ENCODE data around the gene CDK6. TPM values are rescaled to one million over a fixed set of nuclear protein-coding genes. Genes with fewer than 3 reads are reported as not detected.

Gene CDK6
- total and polyA plus RNA-seq, 4 donors = 3.3 to 35.0 (median 12.0) TPM

GRCh38 chr7:92702535-92702934 is 133.8 kb downstream of the CDK6 start:
- peak; percentile 27 to 44 for TF ChIP-seq HNF4A (conservative IDR thresholded peaks at IDR 0.05)
- TF ChIP-seq SP1 (IDR thresholded peaks at IDR 0.05) = no peak
- Histone ChIP-seq H3K4me3 (ENCODE audit: low read depth in 1 of 3, low read length in 3 of 3) (no peak overlapping the region), H3K9ac (ENCODE audit: low read depth in 1 of 2, low read length in 2 of 2) (no peak overlapping the region), H3K27ac (ENCODE audit: low read depth in 1 of 2, low read length in 2 of 2) (no peak overlapping the region), H3K4me1 (ENCODE audit: control insufficient read depth in 4 of 4, insufficient read depth in 4 of 4, low read length in 3 of 4) (peaks cover 0 to 18% (median 12%) of the 10 kb centered on the region in 4 donors), H3K27me3 (ENCODE audit: control insufficient read depth in 4 of 4, insufficient read depth in 4 of 4, low read length in 3 of 4) (no peaks in the 10 kb centered on the region), H3K36me3 (ENCODE audit: control insufficient read depth in 4 of 4, insufficient read depth in 3 of 4, low read depth in 1 of 4, low read length in 3 of 4) (no peaks in the 10 kb centered on the region), H3K9me3 (ENCODE audit: control insufficient read depth in 4 of 4, low read length in 3 of 4) (no peaks in the 10 kb centered on the region)
- no peak for DNase-seq (ENCODE audit: low spot score)
- whole genome bisulfite sequencing = 43% methylated on average over 1 of the region's 1 CpG

- Histone ChIP-seq H3K4me1 (ENCODE audit: control insufficient read depth in 4 of 4, insufficient read depth in 4 of 4, low read length in 3 of 4) (peaks cover 0 to 25% (median 19%) of the 10 kb centered on the region in 4 donors), H3K4me3 (ENCODE audit: low read depth in 1 of 3, low read length in 3 of 3) (no peak overlapping the region), H3K9me3 (ENCODE audit: control insufficient read depth in 4 of 4, low read length in 3 of 4) (no peaks in the 10 kb centered on the region), H3K27me3 (ENCODE audit: control insufficient read depth in 4 of 4, insufficient read depth in 4 of 4, low read length in 3 of 4) (no peaks in the 10 kb centered on the region), H3K27ac (ENCODE audit: low read depth in 1 of 2, low read length in 2 of 2) (no peak overlapping the region), H3K9ac (ENCODE audit: low read depth in 1 of 2, low read length in 2 of 2) (no peak overlapping the region), H3K36me3 (ENCODE audit: control insufficient read depth in 4 of 4, insufficient read depth in 3 of 4, low read depth in 1 of 4, low read length in 3 of 4) (no peaks in the 10 kb centered on the region)
- DNase-seq (ENCODE audit: low spot score) = no peak
- 91% methylated on average over 4 of the region's 4 CpGs for WGBS
- TF ChIP-seq SP1 (IDR thresholded peaks at IDR 0.05) (no peak), ZBTB33 (IDR thresholded peaks at IDR 0.05) (no peak), JUND (IDR thresholded peaks at IDR 0.05) (no peak), YY1 (IDR thresholded peaks at IDR 0.05) (no peak)
These were observed 136.3 kb downstream of the CDK6 start for GRCh38 chr7:92699966-92700514.

- no peaks in the 10 kb centered on the region for H3K36me3 ChIP-seq (ENCODE audit: control insufficient read depth in 4 of 4, insufficient read depth in 3 of 4, low read depth in 1 of 4, low read length in 3 of 4)
- 84% methylated on average over 2 of the region's 2 CpGs for WGBS
- no peaks in the 10 kb centered on the region for H3K27me3 ChIP-seq (ENCODE audit: control insufficient read depth in 4 of 4, insufficient read depth in 4 of 4, low read length in 3 of 4)
- H3K9me3 ChIP-seq (ENCODE audit: control insufficient read depth in 4 of 4, low read length in 3 of 4) = no peaks in the 10 kb centered on the region
- no peak for DNase-seq (ENCODE audit: low spot score)
- peaks cover 0 to 28% (median 22%) of the 10 kb centered on the region in 4 donors for H3K4me1 ChIP-seq (ENCODE audit: control insufficient read depth in 4 of 4, insufficient read depth in 4 of 4, low read length in 3 of 4)
- TF ChIP-seq EGR1 (IDR thresholded peaks at IDR 0.05; ENCODE audit: low read depth in 2 of 2) = no peak
- TF ChIP-seq TAF1 (conservative IDR thresholded peaks at IDR 0.05) = no peak
- TF ChIP-seq RAD21 (IDR thresholded peaks at IDR 0.05) = no peak
- TF ChIP-seq JUND (IDR thresholded peaks at IDR 0.05) = no peak
- no peak for TF ChIP-seq YY1 (IDR thresholded peaks at IDR 0.05)
- TF ChIP-seq FOXA2 (IDR thresholded peaks at IDR 0.05) = no peak
- no peak for TF ChIP-seq GABPA (IDR thresholded peaks at IDR 0.05 in 1 of 2, conservative IDR thresholded peaks at IDR 0.05 in 1 of 2)
- TF ChIP-seq ATF3 (IDR thresholded peaks at IDR 0.05) = no peak
- TF ChIP-seq NR2F2 (IDR thresholded peaks at IDR 0.05) = no peak
- TF ChIP-seq SP1 (IDR thresholded peaks at IDR 0.05) = no peak
- TF ChIP-seq REST (IDR thresholded peaks at IDR 0.05) = no peak
- TF ChIP-seq RXRA (IDR thresholded peaks at IDR 0.05) = no peak
- TF ChIP-seq ZBTB33 (IDR thresholded peaks at IDR 0.05) = no peak
- TF ChIP-seq HNF4A (conservative IDR thresholded peaks at IDR 0.05) = no peak
- no peak for TF ChIP-seq MAX (IDR thresholded peaks at IDR 0.05)
- no peak for TF ChIP-seq HNF4G (IDR thresholded peaks at IDR 0.05)
- TF ChIP-seq FOXA1 (IDR thresholded peaks at IDR 0.05) = no peak
- TF ChIP-seq CTCF (IDR thresholded peaks at IDR 0.05; ENCODE audit: low read depth, low read length, missing input control) = no peak
- H3K9ac ChIP-seq (ENCODE audit: low read depth in 1 of 2, low read length in 2 of 2) = no peak overlapping the region
- no peak overlapping the region for H3K27ac ChIP-seq (ENCODE audit: low read depth in 1 of 2, low read length in 2 of 2)
- no peak overlapping the region for H3K4me3 ChIP-seq (ENCODE audit: low read depth in 1 of 3, low read length in 3 of 3)
These were observed 136.8 kb downstream of the CDK6 start for GRCh38 chr7:92699560-92699959.

Data from liver (tissue), 9 donors.